Kidney (tissue), 14 donors: ENCODE data around the gene COX6B2. TPM values are rescaled to one million over a fixed set of nuclear protein-coding genes. Genes with fewer than 3 reads are reported as not detected.

ENCODE experiments used
- DNase-seq, 5 donors: peaks; one replicate each; pipeline ENCODE4 v3.0.0-alpha.2; 2013 to 2020
- FAIRE-seq: peaks from 2 replicates; lab custom pipeline; 2012; peaks lifted over from hg19 to GRCh38; lab: Jason Lieb, UNC
- H3K27ac ChIP-seq, 2 donors: one replicate each; pipeline ENCODE4 v1.7.0; 2013; ENCODE audit warnings: low read depth in 2 of 2, low read length in 2 of 2, inconsistent platforms in 1 of 2
- H3K27me3 ChIP-seq: one replicate; pipeline ENCODE4 v1.7.1; 2013; ENCODE audit warnings: low read length, inconsistent platforms; ENCODE audit not compliant: control insufficient read depth, insufficient read depth
- H3K36me3 ChIP-seq, 3 donors: one replicate each; pipeline versions ENCODE4 v1.7.0 to v1.7.1; 2013; ENCODE audit warnings: low read length in 3 of 3, control low read depth in 1 of 3, inconsistent platforms in 1 of 3; ENCODE audit not compliant: insufficient read depth in 3 of 3, control insufficient read depth in 2 of 3
- H3K4me1 ChIP-seq, 3 donors: one replicate each; pipeline versions ENCODE4 v1.7.0 to v1.7.1; 2013; ENCODE audit warnings: low read length in 3 of 3, inconsistent platforms in 1 of 3, low read depth in 1 of 3; ENCODE audit not compliant: control insufficient read depth in 2 of 3, insufficient read depth in 2 of 3
- H3K4me3 ChIP-seq, 3 donors: one replicate each; pipeline versions ENCODE4 v1.7.0 to v1.8.1; 2013; ENCODE audit warnings: low read length in 3 of 3, control low read depth in 1 of 3, inconsistent platforms in 1 of 3
- H3K9ac ChIP-seq, 3 donors: one replicate each; pipeline versions ENCODE4 v1.7.0 to v1.7.1; 2013; ENCODE audit warnings: low read length in 3 of 3, control low read depth in 1 of 3, inconsistent platforms in 1 of 3
- H3K9me3 ChIP-seq, 3 donors: one replicate each; pipeline versions ENCODE4 v1.7.0 to v1.7.1; 2013; ENCODE audit warnings: low read length in 3 of 3, control low read depth in 1 of 3, inconsistent platforms in 1 of 3; ENCODE audit not compliant: control insufficient read depth in 2 of 3, insufficient read depth in 1 of 3
- CTCF ChIP-seq: IDR thresholded peaks from 3 replicates; pipeline ENCODE4 v1.5.1; 2012; ENCODE audit warnings: mild to moderate bottlenecking, moderate library complexity, borderline replicate concordance; ENCODE audit not compliant: insufficient read depth; ENCODE audit errors: extremely low read depth
- intact Hi-C: fragments of 100-400 bp; cut with DNase I; formaldehyde crosslinking; loops from one replicate; pipeline ENCODE4 v1.11.1; 2022
- polyA plus RNA-seq: library from polyadenylated mRNA; stranded (reverse); fragments of 350-450 nt; fragmentation: Illumina TruSeq; extraction: RNeasy Lipid Tissue Mini Kit (QIAGEN cat#74804); gene quantifications from one replicate; pipeline ENCODE4 v1.2.3, GENCODE V29; 2014; ENCODE audit warnings: low read depth, low replicate concordance; ENCODE audit not compliant: insufficient read depth
- total RNA-seq: library from RNA; stranded (reverse); fragmentation: NEBNext Ultra II Directional; extraction: Animal tissue kit (Norgen Biotek cat#: 25700); gene quantifications from one replicate; pipeline ENCODE4 v1.2.1, GENCODE V29; 2021
- donor health status: control.
- donor health status: control.
- donor health status: control.
- donor health status: control.
- donor health status: control.
- donor health status: DM: yes; HTN: yes; CAD: no.
- donor health status: Normal renal cell carcinoma (clear cell type).

The COX6B2 gene
- total and polyA plus RNA-seq, 2 donors from 2014 or later = 0.62 to 3.8 TPM

DNA sequence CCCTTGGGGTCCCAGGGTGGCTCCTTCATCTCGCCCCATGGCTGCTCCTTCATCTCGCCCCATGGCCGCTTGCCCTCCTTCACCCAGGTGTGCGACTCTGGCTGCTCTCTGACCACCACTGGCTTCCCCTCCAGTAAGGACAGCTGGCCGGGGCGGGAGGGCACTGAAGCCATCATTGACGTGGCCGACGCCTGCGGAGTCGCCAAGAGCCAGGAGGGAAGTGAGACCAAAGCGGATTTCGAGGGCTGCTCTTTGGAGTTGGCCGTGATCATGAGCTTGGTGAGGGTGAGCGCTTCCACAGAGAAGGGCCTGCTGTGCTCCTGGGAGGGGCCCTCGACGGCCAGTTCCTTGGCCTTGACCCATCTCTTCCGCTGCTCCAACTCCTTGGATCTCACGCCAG is 4.0 kb upstream of the COX6B2 start:
- Histone ChIP-seq H3K4me3 (no peak overlapping the region), H3K36me3 (no peaks in the 10 kb centered on the region), H3K9ac (no peak overlapping the region), H3K27ac (no peak overlapping the region), H3K27me3 (peaks cover 1% of the 10 kb centered on the region), H3K4me1 (peaks cover 0 to 3% (median 0%) of the 10 kb centered on the region in 3 donors), H3K9me3 (no peaks in the 10 kb centered on the region)
- DNase-seq (no peak), FAIRE-seq (no peak)
- no peak for TF ChIP-seq CTCF
- intact Hi-C loops = no loop called here

GRCh38 chr19:55355213-55355821 is 798 bp upstream of the COX6B2 start:
- no peak overlapping the region for H3K4me3 ChIP-seq
- H3K9me3 ChIP-seq = no peaks in the 10 kb centered on the region
- DNase-seq (peak in 4 of 5 donors; percentile 53 to 73 (median 65)), FAIRE-seq (no peak)
- H3K27ac ChIP-seq = no peak overlapping the region
- no peak overlapping the region for H3K9ac ChIP-seq
- no peaks in the 10 kb centered on the region for H3K36me3 ChIP-seq
- TF ChIP-seq CTCF = no peak
- peaks cover 0 to 6% (median 0%) of the 10 kb centered on the region in 3 donors for H3K4me1 ChIP-seq
- intact Hi-C loops = no loop called here
- peaks cover 15% of the 10 kb centered on the region for H3K27me3 ChIP-seq

GRCh38 chr19:55353803-55354697 is 469 bp downstream of the COX6B2 start:
- no peak overlapping the region for H3K9ac ChIP-seq
- TF ChIP-seq CTCF = no peak
- H3K36me3 ChIP-seq = no peaks in the 10 kb centered on the region
- intact Hi-C loops = no loop called here
- no peaks in the 10 kb centered on the region for H3K9me3 ChIP-seq
- peaks cover 15% of the 10 kb centered on the region for H3K27me3 ChIP-seq
- peak overlapping the region; percentile 26 to 37 (median 32) for H3K4me3 ChIP-seq
- FAIRE-seq = no peak
- DNase-seq = peak; percentile 80 to 91 (median 82)
- H3K27ac ChIP-seq = no peak overlapping the region
- peaks cover 0 to 6% (median 0%) of the 10 kb centered on the region in 3 donors for H3K4me1 ChIP-seq
